Breast epithelium (tissue), 4 donors: ENCODE measurements around the gene STARD13. TPM values are rescaled to one million over a fixed set of nuclear protein-coding genes. Genes with fewer than 3 reads are reported as not detected.

Experiments used
- DNase-seq, 2 donors: peaks; one replicate each; pipeline ENCODE4 v3.0.0-alpha.2; 2019; ENCODE audit warnings: low spot score in 2 of 2
- H3K27ac ChIP-seq, 2 donors: fragments of 200-600 bp; sonication (generic) in 1 of 2; one replicate each; pipeline ENCODE4 v1.5.1; 2016 to 2019; ENCODE audit warnings: mild to moderate bottlenecking in 1 of 2
- H3K27me3 ChIP-seq, 2 donors: fragments of 200-600 bp; sonication (generic) in 1 of 2; one replicate each; pipeline versions ENCODE4 v1.5.1 to v1.6.0; 2017 to 2019; ENCODE audit warnings: control low read depth in 1 of 2, mild to moderate bottlenecking in 1 of 2
- H3K36me3 ChIP-seq: fragments of 200-600 bp; one replicate; pipeline ENCODE4 v1.5.1; 2019
- H3K4me1 ChIP-seq, 2 donors: fragments of 200-600 bp; sonication (generic); one replicate each; pipeline ENCODE4 v1.5.1; 2016 to 2019; ENCODE audit warnings: control low read depth in 1 of 2
- H3K4me3 ChIP-seq, 3 donors: fragments of 200-600 bp; sonication (generic); 1 replicate in 2 of 3; 2 replicates in 1 of 3; pipeline ENCODE4 v1.5.1; 2016 to 2019; ENCODE audit warnings: mild to moderate bottlenecking in 3 of 3, moderate library complexity in 2 of 3
- H3K9me3 ChIP-seq, 2 donors: fragments of 200-600 bp; sonication (generic) in 1 of 2; one replicate each; pipeline ENCODE4 v1.5.1; 2016 to 2019; ENCODE audit warnings: control low read depth in 1 of 2
- CTCF ChIP-seq, 3 donors: fragments of 450-650 bp; IDR thresholded peaks; one replicate each; pipeline ENCODE4 v1.5.1; 2016 to 2017; ENCODE audit warnings: antibody characterized with exemption in 3 of 3, mild to moderate bottlenecking in 3 of 3, moderate library complexity in 3 of 3
- POLR2A ChIP-seq: fragments of 450-650 bp; IDR thresholded peaks from one replicate; pipeline ENCODE4 v1.6.1; 2016; ENCODE audit warnings: antibody characterized with exemption, mild to moderate bottlenecking, moderate library complexity
- POLR2AphosphoS5 ChIP-seq, 3 donors: sonication (generic); formaldehyde crosslinking; IDR thresholded peaks; one replicate each; pipeline ENCODE4 v1.6.1; 2017; ENCODE audit warnings: antibody characterized with exemption in 3 of 3
- intact Hi-C: fragments of 100-400 bp; cut with DNase I; formaldehyde crosslinking; loops from one replicate; pipeline ENCODE4 v1.15.1; 2023; ENCODE audit warnings: low total_unique reads
- total RNA-seq, 3 donors: library from RNA; depleted of rRNA; stranded (reverse); fragments of >200 nt; gene quantifications; one replicate each; pipeline ENCODE4 v1.1.0, GENCODE V29; 2016

Gene STARD13
- total RNA-seq, 3 donors from 2014 or later = 42.4 to 62.3 (median 58.7) TPM

- H3K4me3 ChIP-seq = no peak overlapping the region
- no peak for TF ChIP-seq POLR2AphosphoS5 (IDR thresholded peaks at IDR 0.05)
- TF ChIP-seq CTCF (IDR thresholded peaks at IDR 0.05) = no peak
- no peak for TF ChIP-seq POLR2A
- H3K9me3 ChIP-seq = no peaks in the 10 kb centered on the region
- H3K36me3 ChIP-seq = no peaks in the 10 kb centered on the region
- intact Hi-C loops = no loop called here
- peaks cover 3 to 18% of the 10 kb centered on the region in 2 donors for H3K4me1 ChIP-seq
- H3K27ac ChIP-seq = peak overlapping the region; percentile 8 to 84
- H3K27me3 ChIP-seq = no peaks in the 10 kb centered on the region
- no peak for DNase-seq
These were observed 9.0 kb downstream of the STARD13 start for GRCh38 chr13:33276570-33276969.

GRCh38 chr13:33275916-33276315 is 9.6 kb downstream of the STARD13 start:
- intact Hi-C loops = no loop called here
- Histone ChIP-seq H3K4me3 (no peak overlapping the region), H3K4me1 (peaks cover 3 to 25% of the 10 kb centered on the region in 2 donors), H3K27me3 (no peaks in the 10 kb centered on the region), H3K27ac (peak overlapping the region; percentile 43 to 84), H3K36me3 (no peaks in the 10 kb centered on the region), H3K9me3 (no peaks in the 10 kb centered on the region)
- TF ChIP-seq CTCF (IDR thresholded peaks at IDR 0.05) (no peak), POLR2A (no peak), POLR2AphosphoS5 (IDR thresholded peaks at IDR 0.05) (no peak)
- no peak for DNase-seq

GRCh38 chr13:33274264-33274663 is 11.3 kb downstream of the STARD13 start:
- no peaks in the 10 kb centered on the region for H3K27me3 ChIP-seq
- H3K36me3 ChIP-seq = no peaks in the 10 kb centered on the region
- peaks cover under 1 to 23% of the 10 kb centered on the region in 2 donors for H3K4me1 ChIP-seq
- intact Hi-C loops = no loop called here
- no peak overlapping the region for H3K4me3 ChIP-seq
- no peaks in the 10 kb centered on the region for H3K9me3 ChIP-seq
- no peak for TF ChIP-seq POLR2AphosphoS5 (IDR thresholded peaks at IDR 0.05)
- TF ChIP-seq CTCF (IDR thresholded peaks at IDR 0.05) = no peak
- TF ChIP-seq POLR2A = no peak
- DNase-seq = no peak
- no peak overlapping the region for H3K27ac ChIP-seq

- H3K27ac ChIP-seq = no peak overlapping the region
- DNase-seq = no peak
- H3K4me1 ChIP-seq = peaks cover 0 to 10% of the 10 kb centered on the region in 2 donors
- intact Hi-C loops = no loop called here
- H3K27me3 ChIP-seq = no peaks in the 10 kb centered on the region
- TF ChIP-seq CTCF (IDR thresholded peaks at IDR 0.05) (no peak), POLR2A (no peak), POLR2AphosphoS5 (IDR thresholded peaks at IDR 0.05) (no peak)
- no peaks in the 10 kb centered on the region for H3K36me3 ChIP-seq
- no peaks in the 10 kb centered on the region for H3K9me3 ChIP-seq
- H3K4me3 ChIP-seq = no peak overlapping the region
These were observed 12.9 kb downstream of the STARD13 start for GRCh38 chr13:33272531-33273124.

GRCh38 chr13:33271759-33272158 is 13.8 kb downstream of the STARD13 start:
- TF ChIP-seq CTCF (IDR thresholded peaks at IDR 0.05) = no peak
- no peak for TF ChIP-seq POLR2A
- no peak for TF ChIP-seq POLR2AphosphoS5 (IDR thresholded peaks at IDR 0.05)

More at GRCh38 chr13:33271759-33272158, 13.8 kb downstream of the STARD13 start:
- Histone ChIP-seq H3K27me3 (no peaks in the 10 kb centered on the region), H3K4me3 (no peak overlapping the region), H3K9me3 (no peaks in the 10 kb centered on the region), H3K27ac (peak overlapping the region; percentile 50 to 62), H3K36me3 (no peaks in the 10 kb centered on the region), H3K4me1 (peaks cover 0 to 6% of the 10 kb centered on the region in 2 donors)
- DNase-seq = no peak
- intact Hi-C loops = no loop called here
